Activated CD8-positive, alpha-beta memory T cell treated with anti-CD3 and anti-CD28 coated beads for 1 hour (primary cell): ENCODE results near the gene GRIFIN.
"Not testable (repeated sequence)": the region's sequence is repeated elsewhere in the genome, so short reads cannot be mapped to it uniquely, and the experiment has no call there.

ENCODE experiments used
- DNase-seq, 2 donors: peaks; one replicate each; pipeline ENCODE4 v3.0.0-alpha.2; 2020; ENCODE audit warnings: low read depth in 1 of 2; ENCODE audit errors: extremely low read depth in 1 of 2

The GRIFIN gene

GRCh38 chr7:2480070-2480408 is 3.8 kb upstream of the GRIFIN start:
- no peak for DNase-seq

- no peak for DNase-seq
Measured at GRCh38 chr7:2479276-2480069, 3.3 kb upstream of the GRIFIN start.

- DNase-seq = no peak
Measured at GRCh38 chr7:2478800-2479199, 2.6 kb upstream of the GRIFIN start.

GRCh38 chr7:2478399-2478785 is 2.2 kb upstream of the GRIFIN start:
- DNase-seq = no peak

- DNase-seq = peak; percentile 9 to 41
Measured at GRCh38 chr7:2477447-2478398, 1.5 kb upstream of the GRIFIN start.

GRCh38 chr7:2476776-2477446 is 713 bp upstream of the GRIFIN start:
- no peak for DNase-seq

- DNase-seq = no peak
Measured at GRCh38 chr7:2475678-2476015, 551 bp downstream of the GRIFIN start.

- DNase-seq = no peak
Measured at GRCh38 chr7:2474813-2475677, 1.2 kb downstream of the GRIFIN start.

GRCh38 chr7:2474224-2474623 is 2.0 kb downstream of the GRIFIN start:
- DNase-seq = no peak

- no peak for DNase-seq
Measured at GRCh38 chr7:2473496-2474180, 2.6 kb downstream of the GRIFIN start.

GRCh38 chr7:2472739-2473138 is 3.5 kb downstream of the GRIFIN start:
- no peak for DNase-seq

GRCh38 chr7:2471396-2471795 is 4.8 kb downstream of the GRIFIN start:
- DNase-seq = no peak

GRCh38 chr7:2471022-2471329 is 5.2 kb downstream of the GRIFIN start:
- DNase-seq = no peak

- no peak for DNase-seq
Measured at GRCh38 chr7:2470204-2471021, 5.8 kb downstream of the GRIFIN start.

GRCh38 chr7:2469460-2470203 is 6.6 kb downstream of the GRIFIN start:
- DNase-seq = not testable (repeated sequence)

- DNase-seq = no peak
Measured at GRCh38 chr7:2468227-2468626, 8.0 kb downstream of the GRIFIN start.

- no peak for DNase-seq
Measured at GRCh38 chr7:2466675-2467074, 9.5 kb downstream of the GRIFIN start.

- DNase-seq = no peak
Measured at GRCh38 chr7:2465928-2466327, 10.3 kb downstream of the GRIFIN start.

GRCh38 chr7:2462731-2463130 is 13.5 kb downstream of the GRIFIN start:
- DNase-seq = no peak
